Measurements from ENCODE around the gene FRMD8. TPM values are rescaled to one million over a fixed set of nuclear protein-coding genes. Genes with fewer than 3 reads are reported as not detected.

The FRMD8 gene
- total RNA-seq, 3 donors from 2014 or later: 43.0 to 49.2 (median 44.9) TPM

- H3K4me1 Mint-ChIP-seq (ENCODE audit: low read depth): peaks cover 4% of the 10 kb centered on the region
- DNase-seq: no peak
- H3K9me3 Mint-ChIP-seq: no peaks in the 10 kb centered on the region
- no peaks in the 10 kb centered on the region for H3K36me3 Mint-ChIP-seq (ENCODE audit: insufficient read depth)
- ATAC-seq: peak; percentile 36 to 57
- H3K27me3 Mint-ChIP-seq (ENCODE audit: low read depth): no peaks in the 10 kb centered on the region
- no peak overlapping the region for H3K4me3 Mint-ChIP-seq
These were observed 24.0 kb upstream of the FRMD8 start for GRCh38 chr11:65362320-65362931.

GRCh38 chr11:65362966-65363365 lies 23.5 kb upstream of the FRMD8 start:
- Mint-ChIP-seq H3K9me3 (no peaks in the 10 kb centered on the region), H3K27me3 (ENCODE audit: low read depth) (no peaks in the 10 kb centered on the region), H3K4me3 (no peak overlapping the region), H3K4me1 (ENCODE audit: low read depth) (peaks cover 4% of the 10 kb centered on the region), H3K36me3 (ENCODE audit: insufficient read depth) (no peaks in the 10 kb centered on the region)
- DNase-seq: no peak
- ATAC-seq: no peak

GRCh38 chr11:65363770-65364169 lies 22.7 kb upstream of the FRMD8 start:
- Mint-ChIP-seq H3K4me3 (no peak overlapping the region), H3K4me1 (ENCODE audit: low read depth) (peaks cover 4% of the 10 kb centered on the region), H3K27me3 (ENCODE audit: low read depth) (no peaks in the 10 kb centered on the region), H3K9me3 (no peaks in the 10 kb centered on the region), H3K36me3 (ENCODE audit: insufficient read depth) (no peaks in the 10 kb centered on the region)
- no peak for ATAC-seq
- DNase-seq: no peak

GRCh38 chr11:65366340-65366773 lies 20.1 kb upstream of the FRMD8 start:
- Mint-ChIP-seq H3K4me3 (no peak overlapping the region), H3K9me3 (no peaks in the 10 kb centered on the region), H3K4me1 (ENCODE audit: low read depth) (peaks cover 4% of the 10 kb centered on the region), H3K36me3 (ENCODE audit: insufficient read depth) (no peaks in the 10 kb centered on the region), H3K27me3 (ENCODE audit: low read depth) (no peaks in the 10 kb centered on the region)
- peak; percentile 63 to 76 for ATAC-seq
- DNase-seq: no peak

- H3K4me3 Mint-ChIP-seq: no peak overlapping the region
- H3K4me1 Mint-ChIP-seq (ENCODE audit: low read depth): no peaks in the 10 kb centered on the region
- ATAC-seq (no peak), DNase-seq (no peak)
- H3K9me3 Mint-ChIP-seq: no peaks in the 10 kb centered on the region
- no peaks in the 10 kb centered on the region for H3K27me3 Mint-ChIP-seq (ENCODE audit: low read depth)
- H3K36me3 Mint-ChIP-seq (ENCODE audit: insufficient read depth): no peaks in the 10 kb centered on the region
These were observed 15.8 kb upstream of the FRMD8 start for GRCh38 chr11:65370659-65371049.

- H3K36me3 Mint-ChIP-seq (ENCODE audit: insufficient read depth): no peaks in the 10 kb centered on the region
- DNase-seq (no peak), ATAC-seq (no peak)
- H3K27me3 Mint-ChIP-seq (ENCODE audit: low read depth): no peaks in the 10 kb centered on the region
- H3K4me3 Mint-ChIP-seq: no peak overlapping the region
- H3K9me3 Mint-ChIP-seq: no peaks in the 10 kb centered on the region
- no peaks in the 10 kb centered on the region for H3K4me1 Mint-ChIP-seq (ENCODE audit: low read depth)
These were observed 12.4 kb upstream of the FRMD8 start for GRCh38 chr11:65373839-65374580.

- Mint-ChIP-seq H3K9me3 (no peaks in the 10 kb centered on the region), H3K4me3 (no peak overlapping the region), H3K4me1 (ENCODE audit: low read depth) (no peaks in the 10 kb centered on the region), H3K36me3 (ENCODE audit: insufficient read depth) (no peaks in the 10 kb centered on the region), H3K27me3 (ENCODE audit: low read depth) (no peaks in the 10 kb centered on the region)
- DNase-seq (no peak), ATAC-seq (no peak)
These were observed 11.4 kb upstream of the FRMD8 start for GRCh38 chr11:65375012-65375411.

- H3K27me3 Mint-ChIP-seq (ENCODE audit: low read depth): no peaks in the 10 kb centered on the region
- no peak overlapping the region for H3K4me3 Mint-ChIP-seq
- DNase-seq: no peak
- H3K36me3 Mint-ChIP-seq (ENCODE audit: insufficient read depth): no peaks in the 10 kb centered on the region
- H3K4me1 Mint-ChIP-seq (ENCODE audit: low read depth): peaks cover 3% of the 10 kb centered on the region
- H3K9me3 Mint-ChIP-seq: no peaks in the 10 kb centered on the region
- ATAC-seq: no peak
These were observed 10.2 kb upstream of the FRMD8 start for GRCh38 chr11:65376138-65376713.

GRCh38 chr11:65377036-65377435 lies 9.4 kb upstream of the FRMD8 start:
- Mint-ChIP-seq H3K9me3 (no peaks in the 10 kb centered on the region), H3K4me3 (no peak overlapping the region), H3K27me3 (ENCODE audit: low read depth) (no peaks in the 10 kb centered on the region), H3K4me1 (ENCODE audit: low read depth) (peaks cover 7% of the 10 kb centered on the region), H3K36me3 (ENCODE audit: insufficient read depth) (no peaks in the 10 kb centered on the region)
- ATAC-seq (no peak), DNase-seq (no peak)

- Mint-ChIP-seq H3K9me3 (no peaks in the 10 kb centered on the region), H3K27me3 (ENCODE audit: low read depth) (no peaks in the 10 kb centered on the region), H3K4me3 (no peak overlapping the region), H3K36me3 (ENCODE audit: insufficient read depth) (no peaks in the 10 kb centered on the region), H3K4me1 (ENCODE audit: low read depth) (peaks cover 12% of the 10 kb centered on the region)
- ATAC-seq (no peak), DNase-seq (no peak)
These were observed 8.7 kb upstream of the FRMD8 start for GRCh38 chr11:65377777-65378176.

GRCh38 chr11:65378208-65378927 lies 8.1 kb upstream of the FRMD8 start:
- Mint-ChIP-seq H3K9me3 (no peaks in the 10 kb centered on the region), H3K36me3 (ENCODE audit: insufficient read depth) (no peaks in the 10 kb centered on the region), H3K4me1 (ENCODE audit: low read depth) (peaks cover 18% of the 10 kb centered on the region), H3K27me3 (ENCODE audit: low read depth) (no peaks in the 10 kb centered on the region), H3K4me3 (no peak overlapping the region)
- DNase-seq (no peak), ATAC-seq (no peak)

GRCh38 chr11:65378928-65379638 lies 7.4 kb upstream of the FRMD8 start:
- H3K4me3 Mint-ChIP-seq: no peak overlapping the region
- H3K27me3 Mint-ChIP-seq (ENCODE audit: low read depth): no peaks in the 10 kb centered on the region
- no peaks in the 10 kb centered on the region for H3K9me3 Mint-ChIP-seq
- H3K4me1 Mint-ChIP-seq (ENCODE audit: low read depth): peaks cover 25% of the 10 kb centered on the region
- no peaks in the 10 kb centered on the region for H3K36me3 Mint-ChIP-seq (ENCODE audit: insufficient read depth)
- ATAC-seq (no peak), DNase-seq (no peak)

GRCh38 chr11:65379698-65380459 lies 6.6 kb upstream of the FRMD8 start:
- ATAC-seq (no peak), DNase-seq (no peak)
- H3K36me3 Mint-ChIP-seq (ENCODE audit: insufficient read depth): no peaks in the 10 kb centered on the region
- no peaks in the 10 kb centered on the region for H3K9me3 Mint-ChIP-seq
- H3K4me3 Mint-ChIP-seq: no peak overlapping the region
- H3K27me3 Mint-ChIP-seq (ENCODE audit: low read depth): no peaks in the 10 kb centered on the region
- peaks cover 33% of the 10 kb centered on the region for H3K4me1 Mint-ChIP-seq (ENCODE audit: low read depth)
